ENCODE data around the gene PARN. TPM values are rescaled to one million over a fixed set of nuclear protein-coding genes. Genes with fewer than 3 reads are reported as not detected.

PARN gene
- total and polyA plus RNA-seq, 8 donors: 9.9 to 75.3 (median 24.2) TPM

DNA sequence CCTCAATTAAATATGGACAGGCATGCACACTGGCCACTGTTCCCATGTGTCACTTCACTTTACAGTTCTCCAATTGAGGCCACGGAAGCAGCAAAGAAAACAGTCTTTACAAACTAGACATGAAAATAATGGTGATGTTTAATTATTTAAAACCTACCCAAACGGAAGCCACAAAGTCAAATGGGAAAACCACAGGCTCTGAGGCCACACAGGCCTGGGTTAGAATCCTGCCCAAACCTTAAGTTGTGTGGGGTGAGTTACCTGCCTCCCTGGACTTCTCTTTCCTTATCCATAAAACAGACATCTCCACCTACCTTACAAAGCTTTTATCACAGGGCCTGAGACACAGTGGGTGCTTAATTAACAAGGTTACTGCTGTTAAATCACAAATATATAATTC lies 137.4 kb downstream of the PARN start:
- Histone ChIP-seq H3K27me3 (no peaks in the 10 kb centered on the region), H3K27ac (peak overlapping the region in 1 of 5 donors; percentile 27), H3K4me3 (no peak overlapping the region), H3K9me3 (no peaks in the 10 kb centered on the region), H3K4me1 (peaks cover 11 to 57% (median 29%) of the 10 kb centered on the region in 4 donors), H3K36me3 (peaks cover 0 to 4% (median 0%) of the 10 kb centered on the region in 4 donors)
- DNase-seq: no peak
- TF ChIP-seq POLR2AphosphoS5 (IDR thresholded peaks at IDR 0.05) (no peak), EP300 (IDR thresholded peaks at IDR 0.05) (no peak), POLR2A (IDR thresholded peaks at IDR 0.05) (no peak)
- TF ChIP-seq, protein P1, sequence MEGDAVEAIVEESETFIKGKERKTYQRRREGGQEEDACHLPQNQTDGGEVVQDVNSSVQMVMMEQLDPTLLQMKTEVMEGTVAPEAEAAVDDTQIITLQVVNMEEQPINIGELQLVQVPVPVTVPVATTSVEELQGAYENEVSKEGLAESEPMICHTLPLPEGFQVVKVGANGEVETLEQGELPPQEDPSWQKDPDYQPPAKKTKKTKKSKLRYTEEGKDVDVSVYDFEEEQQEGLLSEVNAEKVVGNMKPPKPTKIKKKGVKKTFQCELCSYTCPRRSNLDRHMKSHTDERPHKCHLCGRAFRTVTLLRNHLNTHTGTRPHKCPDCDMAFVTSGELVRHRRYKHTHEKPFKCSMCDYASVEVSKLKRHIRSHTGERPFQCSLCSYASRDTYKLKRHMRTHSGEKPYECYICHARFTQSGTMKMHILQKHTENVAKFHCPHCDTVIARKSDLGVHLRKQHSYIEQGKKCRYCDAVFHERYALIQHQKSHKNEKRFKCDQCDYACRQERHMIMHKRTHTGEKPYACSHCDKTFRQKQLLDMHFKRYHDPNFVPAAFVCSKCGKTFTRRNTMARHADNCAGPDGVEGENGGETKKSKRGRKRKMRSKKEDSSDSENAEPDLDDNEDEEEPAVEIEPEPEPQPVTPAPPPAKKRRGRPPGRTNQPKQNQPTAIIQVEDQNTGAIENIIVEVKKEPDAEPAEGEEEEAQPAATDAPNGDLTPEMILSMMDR (IDR thresholded peaks at IDR 0.05): no peak
- 78 to 91% (median 83%) methylated on average over 2 of the region's 2 CpGs for WGBS, 5 donors
- intact Hi-C loops (cut with DNase I; ENCODE audit: low total_unique reads): no loop called here

DNA sequence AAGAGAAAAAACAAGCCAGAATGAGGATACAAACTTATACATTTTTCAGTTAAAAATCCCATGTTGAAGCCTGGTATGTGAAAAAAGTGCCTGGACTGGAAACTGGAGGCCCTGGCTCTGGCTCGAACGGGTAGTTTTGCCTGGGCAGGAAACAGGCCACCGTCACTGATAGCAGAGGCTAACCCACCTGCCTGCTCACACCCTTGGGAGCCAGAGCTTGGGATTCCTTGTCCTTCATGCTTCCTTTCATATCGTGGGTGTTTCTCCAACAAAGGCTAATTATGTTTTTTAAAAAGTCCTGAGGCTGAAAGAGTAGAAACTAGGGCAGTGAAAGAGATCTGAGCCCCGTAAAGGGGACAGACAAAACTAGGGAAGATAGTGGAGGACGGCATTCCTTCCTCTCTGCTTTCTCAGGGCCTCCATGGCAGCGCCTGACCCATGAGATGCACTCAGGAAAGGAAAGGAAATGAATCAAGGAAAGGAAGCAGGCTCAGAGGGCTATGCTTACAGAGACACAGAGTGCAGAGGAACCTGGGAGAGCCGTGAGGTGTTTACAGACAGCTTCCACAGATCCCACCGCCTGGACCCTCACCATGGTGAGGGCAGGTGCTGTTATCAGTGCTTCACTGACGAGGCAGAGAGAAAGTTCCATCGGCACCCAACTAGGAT lies 138.1 kb downstream of the PARN start:
- H3K4me3 ChIP-seq: no peak overlapping the region
- no peak for TF ChIP-seq POLR2A (IDR thresholded peaks at IDR 0.05)
- TF ChIP-seq, protein P1 (IDR thresholded peaks at IDR 0.05): no peak
- TF ChIP-seq EP300 (IDR thresholded peaks at IDR 0.05): no peak
- intact Hi-C loops (cut with DNase I; ENCODE audit: low total_unique reads): no loop called here

DNA sequence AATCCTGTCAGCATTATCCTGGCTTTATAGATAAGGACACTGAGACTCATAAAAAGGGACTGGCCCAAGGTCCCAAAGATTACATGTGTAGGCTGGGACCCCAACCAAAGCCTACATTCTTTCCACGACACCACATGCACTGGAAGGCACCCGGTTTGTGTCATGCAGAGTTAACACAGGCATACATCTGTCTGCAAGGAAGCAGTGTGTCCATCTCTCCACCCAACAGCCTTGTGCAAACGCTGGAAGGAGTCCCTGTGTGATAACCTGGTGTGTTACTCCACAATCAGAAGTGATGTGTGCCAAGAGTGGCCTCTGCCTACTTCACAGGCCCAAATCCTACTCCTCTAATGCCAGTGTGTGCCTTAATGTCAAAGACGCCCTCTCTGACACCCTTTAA lies 139.8 kb downstream of the PARN start:
- WGBS, 5 donors: 26 to 68% (median 63%) methylated on average over 4 of the region's 4 CpGs
- intact Hi-C loops (cut with DNase I; ENCODE audit: low total_unique reads): no loop called here
- H3K36me3 ChIP-seq: peaks cover 0 to 4% (median 0%) of the 10 kb centered on the region in 4 donors
- no peak for DNase-seq
- H3K4me1 ChIP-seq: peaks cover 19 to 58% (median 34%) of the 10 kb centered on the region in 4 donors
- no peak overlapping the region for H3K4me3 ChIP-seq
- no peaks in the 10 kb centered on the region for H3K9me3 ChIP-seq
- no peak overlapping the region for H3K27ac ChIP-seq
- H3K27me3 ChIP-seq: no peaks in the 10 kb centered on the region
- TF ChIP-seq, protein P1 (IDR thresholded peaks at IDR 0.05): no peak
- TF ChIP-seq POLR2AphosphoS5 (IDR thresholded peaks at IDR 0.05): peak in 1 of 3 donors; percentile 8

More for the DNA sequence above, 138.1 kb downstream of the PARN start:
- H3K27me3 ChIP-seq: no peaks in the 10 kb centered on the region
- peaks cover 11 to 57% (median 28%) of the 10 kb centered on the region in 4 donors for H3K4me1 ChIP-seq
- no peaks in the 10 kb centered on the region for H3K9me3 ChIP-seq
- 61 to 73% (median 62%) methylated on average over 11 of the region's 11 CpGs for WGBS, 5 donors
- DNase-seq: peak in 1 of 2 donors; percentile 51
- peaks cover 0 to 4% (median 0%) of the 10 kb centered on the region in 4 donors for H3K36me3 ChIP-seq
- H3K27ac ChIP-seq: peak overlapping the region in 2 of 5 donors; percentile 17 to 27

DNA sequence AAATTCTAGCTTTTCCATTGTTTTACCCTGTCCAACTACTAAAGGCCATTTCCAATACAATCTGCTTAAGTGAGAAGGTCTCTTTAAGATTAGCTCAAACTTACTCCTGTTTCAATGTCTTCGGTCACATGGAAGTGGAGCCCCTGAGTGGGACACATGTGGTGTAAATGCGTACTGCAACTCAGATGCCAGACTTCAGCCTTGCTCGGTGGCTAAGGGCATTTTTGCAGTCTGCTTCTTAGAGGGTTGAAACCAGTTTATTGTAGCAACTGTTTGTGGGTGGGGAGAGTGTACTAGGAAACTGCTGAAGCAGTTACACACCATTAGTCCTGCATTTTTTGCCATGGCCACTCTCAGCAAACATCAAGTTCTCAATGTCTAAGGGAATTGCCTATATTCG lies 140.6 kb downstream of the PARN start:
- TF ChIP-seq, protein P1 (IDR thresholded peaks at IDR 0.05): peak in 1 of 7 experiments; percentile 10
- TF ChIP-seq POLR2AphosphoS5 (IDR thresholded peaks at IDR 0.05): no peak
- Histone ChIP-seq H3K9me3 (no peaks in the 10 kb centered on the region), H3K4me3 (no peak overlapping the region), H3K4me1 (peaks cover 19 to 58% (median 36%) of the 10 kb centered on the region in 4 donors), H3K27me3 (no peaks in the 10 kb centered on the region), H3K27ac (no peak overlapping the region), H3K36me3 (peaks cover 0 to under 1% (median 0%) of the 10 kb centered on the region in 4 donors)
- 77 to 93% (median 88%) methylated on average over 4 of the region's 4 CpGs for WGBS, 5 donors
- intact Hi-C loops (cut with DNase I; ENCODE audit: low total_unique reads): no loop called here
- peak in 1 of 2 donors; percentile 64 for DNase-seq

Measured in stomach (tissue), 9 donors.